HepG2 (cell line): ENCODE results near the gene DAPK1. TPM values are rescaled to one million over a fixed set of nuclear protein-coding genes. Genes with fewer than 3 reads are reported as not detected.

Source experiments
- BRCA1 ChIP-seq: sonication (generic); formaldehyde crosslinking; IDR thresholded peaks from 2 replicates; pipeline ENCODE4 v1.4.0; 2020; ENCODE audit warnings: missing genetic modification reagents
- BRD4 ChIP-seq: sonication (generic); formaldehyde crosslinking; IDR thresholded peaks from 2 replicates; pipeline ENCODE4 v1.4.0; 2020; ENCODE audit warnings: missing genetic modification reagents
- GRHL1 ChIP-seq: sonication (generic); formaldehyde crosslinking; conservative IDR thresholded peaks from 2 replicates; pipeline ENCODE4 v1.8.0; 2022; ENCODE audit warnings: missing genetic modification reagents
- HDAC1 ChIP-seq: sonication (generic); formaldehyde crosslinking; IDR thresholded peaks from 2 replicates; pipeline ENCODE4 v1.5.1; 2020; ENCODE audit warnings: mild to moderate bottlenecking, missing genetic modification reagents
- HDAC2 ChIP-seq: sonication (generic); formaldehyde crosslinking; IDR thresholded peaks from 2 replicates; pipeline ENCODE4 v1.4.0; 2020; ENCODE audit warnings: missing genetic modification reagents
- HNF4G ChIP-seq, 2 experiments: sonication (generic) in 1 of 2; formaldehyde crosslinking in 1 of 2; IDR thresholded peaks; 2 replicates each; pipeline versions ENCODE4 v1.4.0 to v1.6.1; 2011 to 2020; ENCODE audit warnings: borderline replicate concordance in 2 of 2, low read depth in 2 of 2, mild to moderate bottlenecking in 2 of 2, low read length in 1 of 2, missing genetic modification reagents in 1 of 2, moderate library complexity in 1 of 2
- IRF2 ChIP-seq: IDR thresholded peaks from 2 replicates; pipeline ENCODE4 v1.6.1; 2018; ENCODE audit warnings: missing genetic modification reagents, missing compliant biosample characterization
- KLF16 ChIP-seq, 2 experiments: sonication (generic) in 1 of 2; formaldehyde crosslinking in 1 of 2; IDR thresholded peaks; 2 replicates each; pipeline versions ENCODE4 v1.6.1 to v1.8.0; 2016 to 2023; ENCODE audit warnings: missing genetic modification reagents in 2 of 2, missing compliant biosample characterization in 1 of 2
- MIXL1 ChIP-seq: IDR thresholded peaks from 2 replicates; pipeline ENCODE4 v1.6.1; 2016
- MLLT10 ChIP-seq: sonication (generic); formaldehyde crosslinking; IDR thresholded peaks from 2 replicates; pipeline ENCODE4 v1.4.0; 2020; ENCODE audit warnings: missing genetic modification reagents
- NR2F6 ChIP-seq, 2 experiments: IDR thresholded peaks; 2 replicates each; pipeline ENCODE4 v1.6.1; 2016; ENCODE audit warnings: antibody characterized with exemption in 1 of 2, mild to moderate bottlenecking in 1 of 2
- PATZ1 ChIP-seq: sonication (generic); formaldehyde crosslinking; IDR thresholded peaks from 2 replicates; pipeline ENCODE4 v1.4.0; 2020; ENCODE audit warnings: missing genetic modification reagents
- SMAD1 ChIP-seq: sonication (generic); formaldehyde crosslinking; IDR thresholded peaks from 2 replicates; pipeline ENCODE4 v1.4.0; 2020; ENCODE audit warnings: missing genetic modification reagents, low read depth, mild to moderate bottlenecking, borderline replicate concordance
- TBL1XR1 ChIP-seq: fragments of 150-350 bp; IDR thresholded peaks from 2 replicates; pipeline ENCODE4 v1.6.1; 2014; ENCODE audit warnings: borderline replicate concordance, low read length; ENCODE audit not compliant: partially characterized antibody
- TCF7L2 ChIP-seq: IDR thresholded peaks from 2 replicates; pipeline ENCODE4 v1.6.1; 2011; ENCODE audit warnings: mild to moderate bottlenecking, low read depth, low read length, moderate library complexity
- XRCC5 ChIP-seq: fragments of 200-400 bp; formaldehyde crosslinking; optimal IDR thresholded peaks from 2 replicates; pipeline ENCODE3; 2017; ENCODE audit warnings: mild to moderate bottlenecking, low read length
- ZMYM4 ChIP-seq: sonication (generic); formaldehyde crosslinking; IDR thresholded peaks from 2 replicates; pipeline ENCODE4 v1.8.1; 2023; ENCODE audit warnings: mild to moderate bottlenecking, missing genetic modification reagents
- ZNF281 ChIP-seq: sonication (generic); formaldehyde crosslinking; IDR thresholded peaks from 2 replicates; pipeline ENCODE4 v1.4.0; 2020; ENCODE audit warnings: missing genetic modification reagents, borderline replicate concordance
- ZNF317 ChIP-seq: sonication (generic); formaldehyde crosslinking; IDR thresholded peaks from 2 replicates; pipeline ENCODE4 v1.5.0; 2020; ENCODE audit warnings: mild to moderate bottlenecking, missing genetic modification reagents
- ZSCAN30 ChIP-seq: sonication (generic); formaldehyde crosslinking; IDR thresholded peaks from 2 replicates; pipeline ENCODE4 v1.5.0; 2020; ENCODE audit warnings: mild to moderate bottlenecking, missing genetic modification reagents
- ZUFSP ChIP-seq: sonication (generic); formaldehyde crosslinking; IDR thresholded peaks from 2 replicates; pipeline ENCODE4 v1.9.0; 2021; ENCODE audit warnings: missing genetic modification reagents, mild to moderate bottlenecking, borderline replicate concordance
- polyA plus RNA-seq, 8 experiments: library from polyadenylated mRNA; depleted of rRNA in 3 of 8; stranded (reverse) in 7 of 8; unstranded in 1 of 8; fragments of >200 nt; fragmentation: Illumina TruSeq in 4 of 8; extraction: Trizol in 4 of 8; gene quantifications; 2 replicates each; pipeline versions ENCODE4 v1.2.1 to v1.2.3, GENCODE V29; 2011 to 2016; ENCODE audit warnings: low read depth in 4 of 8, missing spikeins in 1 of 8, mixed read lengths in 1 of 8; ENCODE audit not compliant: insufficient read depth in 1 of 8
- total RNA-seq, 5 experiments: library from RNA; depleted of rRNA; stranded (reverse); fragments of >200 nt; fragmentation: Illumina TruSeq; extraction: Trizol; gene quantifications; 2 replicates each; pipeline ENCODE4 v1.2.3, GENCODE V29; 2016; ENCODE audit warnings: low read depth in 1 of 5

Gene DAPK1
- total and polyA plus RNA-seq, 2 of the 13 experiments (the other 11 are each of a cell fraction or from before 2014, with no cell fraction given) = 35.7 to 35.9 TPM

- TF ChIP-seq ZSCAN30 (CRISPR knock-in tag) = 0 out of 2 replicates have a peak, but pooled peaks have one; percentile 52
- 0 out of 2 replicates have a peak, but pooled peaks have one; percentile 73 for TF ChIP-seq BRCA1 (CRISPR knock-in tag)
- TF ChIP-seq ZNF281 = peak; percentile 99
- peak; percentile 80 for TF ChIP-seq ZMYM4 (CRISPR knock-in tag)
- TF ChIP-seq NR2F6 (IDR thresholded peaks at IDR 0.05) = peak; percentile 61
- no peak for TF ChIP-seq NR2F6 (CRISPR knock-in tag; IDR thresholded peaks at IDR 0.05)
- TF ChIP-seq HDAC2 (CRISPR knock-in tag) = peak; percentile 73
- peak; percentile 44 for TF ChIP-seq TBL1XR1
- TF ChIP-seq TCF7L2 = no peak
- TF ChIP-seq XRCC5 = peak; percentile 41
- TF ChIP-seq MLLT10 = no peak
- TF ChIP-seq IRF2 = peak; percentile 53
- TF ChIP-seq PATZ1 (CRISPR knock-in tag) = peak; percentile 48; the same call in 1 of the 2 replicates
- peak; percentile 99 for TF ChIP-seq HNF4G (IDR thresholded peaks at IDR 0.05; ENCODE audit: borderline replicate concordance, low read depth, low read length)
- peak; percentile 81; the same call in 1 of the 2 replicates for TF ChIP-seq HNF4G (CRISPR knock-in tag; IDR thresholded peaks at IDR 0.05; ENCODE audit: borderline replicate concordance, low read depth)
- peak in 1 of 2 experiments; percentile 66; a peak in 1 of 4 replicates for TF ChIP-seq KLF16 (CRISPR knock-in tag; IDR thresholded peaks at IDR 0.05)
- no peak for TF ChIP-seq ZUFSP (CRISPR knock-in tag)
- no peak for TF ChIP-seq GRHL1 (CRISPR knock-in tag)
- TF ChIP-seq ZNF317 (CRISPR knock-in tag) = peak; percentile 78
- peak; percentile 92 for TF ChIP-seq MIXL1
- no peak for TF ChIP-seq SMAD1 (CRISPR knock-in tag)
- peak; percentile 79 for TF ChIP-seq HDAC1 (CRISPR knock-in tag)
- peak; percentile 59; the same call in 1 of the 2 replicates for TF ChIP-seq BRD4 (CRISPR knock-in tag)
Observed at GRCh38 chr9:87569008-87569509, 71.4 kb downstream of the DAPK1 start (continued).
